GM19397 (cell line): Measurements from ENCODE around the gene PTMS.

Experiments used
- ATAC-seq: cut with Tn5 transposase; IDR thresholded peaks from one replicate; pipeline ENCODE4 v1.9.1; 2021; ENCODE audit warnings: mild to moderate bottlenecking, moderate library complexity; ENCODE audit not compliant: unreplicated experiment

PTMS gene

GRCh38 chr12:6771509-6772330 lies 5.6 kb downstream of the PTMS start:
- ATAC-seq, result no peak

GRCh38 chr12:6772331-6772695 lies 6.2 kb downstream of the PTMS start, which contains the start of gene LAG3:
TSS of gene LAG3 (plus strand) at chr12:6772520. CDS start at chr12:6772853, 333 bp downstream.
- ATAC-seq, result no peak

- ATAC-seq, result no peak
Measured at GRCh38 chr12:6772726-6773589, 6.8 kb downstream of the PTMS start.

- no peak for ATAC-seq
Measured at GRCh38 chr12:6773590-6774351, 7.6 kb downstream of the PTMS start.

- no peak for ATAC-seq
Measured at GRCh38 chr12:6774499-6775062, 8.4 kb downstream of the PTMS start.

- no peak for ATAC-seq
Measured at GRCh38 chr12:6775185-6776174, 9.3 kb downstream of the PTMS start.

- no peak for ATAC-seq
Measured at GRCh38 chr12:6777386-6777785, 11.2 kb downstream of the PTMS start.

- ATAC-seq, result no peak
Measured at GRCh38 chr12:6778217-6778573, 12.0 kb downstream of the PTMS start.

GRCh38 chr12:6778574-6779550 lies 12.7 kb downstream of the PTMS start:
- peak; percentile 72 for ATAC-seq

- no peak for ATAC-seq
Measured at GRCh38 chr12:6779708-6780432, 13.7 kb downstream of the PTMS start.

GRCh38 chr12:6780573-6780972 lies 14.4 kb downstream of the PTMS start:
- ATAC-seq, result no peak

- no peak for ATAC-seq
Measured at GRCh38 chr12:6782119-6782518, 16.0 kb downstream of the PTMS start.

- ATAC-seq, result no peak
Measured at GRCh38 chr12:6782850-6783566, 16.8 kb downstream of the PTMS start.

- ATAC-seq, result no peak
Measured at GRCh38 chr12:6783828-6784227, 17.7 kb downstream of the PTMS start.

GRCh38 chr12:6784296-6784695 lies 18.1 kb downstream of the PTMS start:
- no peak for ATAC-seq

- ATAC-seq, result no peak
Measured at GRCh38 chr12:6784761-6785160, 18.6 kb downstream of the PTMS start.

GRCh38 chr12:6786416-6787094 lies 20.4 kb downstream of the PTMS start:
- ATAC-seq, result no peak
